ENCODE results near the gene SYNDIG1.

- TF ChIP-seq, protein P1, sequence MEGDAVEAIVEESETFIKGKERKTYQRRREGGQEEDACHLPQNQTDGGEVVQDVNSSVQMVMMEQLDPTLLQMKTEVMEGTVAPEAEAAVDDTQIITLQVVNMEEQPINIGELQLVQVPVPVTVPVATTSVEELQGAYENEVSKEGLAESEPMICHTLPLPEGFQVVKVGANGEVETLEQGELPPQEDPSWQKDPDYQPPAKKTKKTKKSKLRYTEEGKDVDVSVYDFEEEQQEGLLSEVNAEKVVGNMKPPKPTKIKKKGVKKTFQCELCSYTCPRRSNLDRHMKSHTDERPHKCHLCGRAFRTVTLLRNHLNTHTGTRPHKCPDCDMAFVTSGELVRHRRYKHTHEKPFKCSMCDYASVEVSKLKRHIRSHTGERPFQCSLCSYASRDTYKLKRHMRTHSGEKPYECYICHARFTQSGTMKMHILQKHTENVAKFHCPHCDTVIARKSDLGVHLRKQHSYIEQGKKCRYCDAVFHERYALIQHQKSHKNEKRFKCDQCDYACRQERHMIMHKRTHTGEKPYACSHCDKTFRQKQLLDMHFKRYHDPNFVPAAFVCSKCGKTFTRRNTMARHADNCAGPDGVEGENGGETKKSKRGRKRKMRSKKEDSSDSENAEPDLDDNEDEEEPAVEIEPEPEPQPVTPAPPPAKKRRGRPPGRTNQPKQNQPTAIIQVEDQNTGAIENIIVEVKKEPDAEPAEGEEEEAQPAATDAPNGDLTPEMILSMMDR (IDR thresholded peaks at IDR 0.05): no peak
- TF ChIP-seq EZH2phosphoT487 (IDR thresholded peaks at IDR 0.05; ENCODE audit: borderline replicate concordance, low read depth) (no peak), POLR2AphosphoS5 (IDR thresholded peaks at IDR 0.05; ENCODE audit: low read depth, low read length) (no peak), TAF1 (IDR thresholded peaks at IDR 0.05; ENCODE audit: borderline replicate concordance, low read depth, low read length) (no peak), SIN3A (IDR thresholded peaks at IDR 0.05; ENCODE audit: borderline replicate concordance, low read depth, low read length) (no peak), FOXJ3 (CRISPR knock-in tag; IDR thresholded peaks at IDR 0.05) (no peak), RFX5 (IDR thresholded peaks at IDR 0.05; ENCODE audit: low read length) (no peak), NRF1 (IDR thresholded peaks at IDR 0.05; ENCODE audit: low read depth, low read length) (no peak), ELF1 (IDR thresholded peaks at IDR 0.05) (no peak), NFIC (IDR thresholded peaks at IDR 0.05; ENCODE audit: borderline replicate concordance) (no peak), EP300 (IDR thresholded peaks at IDR 0.05; ENCODE audit: borderline replicate concordance in 1 of 2, low read depth in 1 of 2, low read length in 1 of 2) (no peak), ZBTB33 (IDR thresholded peaks at IDR 0.05; ENCODE audit: borderline replicate concordance, low read depth) (no peak)
- TF ChIP-seq, protein P2, sequence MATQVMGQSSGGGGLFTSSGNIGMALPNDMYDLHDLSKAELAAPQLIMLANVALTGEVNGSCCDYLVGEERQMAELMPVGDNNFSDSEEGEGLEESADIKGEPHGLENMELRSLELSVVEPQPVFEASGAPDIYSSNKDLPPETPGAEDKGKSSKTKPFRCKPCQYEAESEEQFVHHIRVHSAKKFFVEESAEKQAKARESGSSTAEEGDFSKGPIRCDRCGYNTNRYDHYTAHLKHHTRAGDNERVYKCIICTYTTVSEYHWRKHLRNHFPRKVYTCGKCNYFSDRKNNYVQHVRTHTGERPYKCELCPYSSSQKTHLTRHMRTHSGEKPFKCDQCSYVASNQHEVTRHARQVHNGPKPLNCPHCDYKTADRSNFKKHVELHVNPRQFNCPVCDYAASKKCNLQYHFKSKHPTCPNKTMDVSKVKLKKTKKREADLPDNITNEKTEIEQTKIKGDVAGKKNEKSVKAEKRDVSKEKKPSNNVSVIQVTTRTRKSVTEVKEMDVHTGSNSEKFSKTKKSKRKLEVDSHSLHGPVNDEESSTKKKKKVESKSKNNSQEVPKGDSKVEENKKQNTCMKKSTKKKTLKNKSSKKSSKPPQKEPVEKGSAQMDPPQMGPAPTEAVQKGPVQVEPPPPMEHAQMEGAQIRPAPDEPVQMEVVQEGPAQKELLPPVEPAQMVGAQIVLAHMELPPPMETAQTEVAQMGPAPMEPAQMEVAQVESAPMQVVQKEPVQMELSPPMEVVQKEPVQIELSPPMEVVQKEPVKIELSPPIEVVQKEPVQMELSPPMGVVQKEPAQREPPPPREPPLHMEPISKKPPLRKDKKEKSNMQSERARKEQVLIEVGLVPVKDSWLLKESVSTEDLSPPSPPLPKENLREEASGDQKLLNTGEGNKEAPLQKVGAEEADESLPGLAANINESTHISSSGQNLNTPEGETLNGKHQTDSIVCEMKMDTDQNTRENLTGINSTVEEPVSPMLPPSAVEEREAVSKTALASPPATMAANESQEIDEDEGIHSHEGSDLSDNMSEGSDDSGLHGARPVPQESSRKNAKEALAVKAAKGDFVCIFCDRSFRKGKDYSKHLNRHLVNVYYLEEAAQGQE (IDR thresholded peaks at IDR 0.05; ENCODE audit: low read depth, low read length): no peak
- TF ChIP-seq, protein P3, sequence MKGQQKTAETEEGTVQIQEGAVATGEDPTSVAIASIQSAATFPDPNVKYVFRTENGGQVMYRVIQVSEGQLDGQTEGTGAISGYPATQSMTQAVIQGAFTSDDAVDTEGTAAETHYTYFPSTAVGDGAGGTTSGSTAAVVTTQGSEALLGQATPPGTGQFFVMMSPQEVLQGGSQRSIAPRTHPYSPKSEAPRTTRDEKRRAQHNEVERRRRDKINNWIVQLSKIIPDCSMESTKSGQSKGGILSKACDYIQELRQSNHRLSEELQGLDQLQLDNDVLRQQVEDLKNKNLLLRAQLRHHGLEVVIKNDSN (IDR thresholded peaks at IDR 0.05; ENCODE audit: borderline replicate concordance, low read depth): no peak
These were observed 227.0 kb downstream of the SYNDIG1 start for GRCh38 chr20:24696396-24696795.

Measured in SK-N-SH (cell line).